Progenitor cell of endocrine pancreas (in vitro differentiated cells): Measurements from ENCODE around the gene KRTCAP3. TPM values are rescaled to one million over a fixed set of nuclear protein-coding genes. Genes with fewer than 3 reads are reported as not detected.
"Not testable (repeated sequence)": the region's sequence is repeated elsewhere in the genome, so short reads cannot be mapped to it uniquely, and the experiment has no call there.

Experiments
- DNase-seq: peaks from one replicate; pipeline ENCODE4 v3.0.0; 2021; ENCODE audit warnings: low spot score; ENCODE audit not compliant: unreplicated experiment
- H3K27ac Mint-ChIP-seq: 2 replicates; pipeline ENCODE4 v1.8.0; 2021; ENCODE audit warnings: mild to moderate bottlenecking, moderate library complexity, mixed read lengths
- H3K27me3 Mint-ChIP-seq: 2 replicates; pipeline ENCODE4 v1.8.0; 2021; ENCODE audit warnings: mixed read lengths
- H3K36me3 Mint-ChIP-seq: 2 replicates; pipeline ENCODE4 v1.8.0; 2022; ENCODE audit warnings: mixed read lengths; ENCODE audit not compliant: insufficient read depth
- H3K4me1 Mint-ChIP-seq: 2 replicates; pipeline ENCODE4 v1.8.0; 2021; ENCODE audit warnings: low read depth, mixed read lengths
- H3K4me3 Mint-ChIP-seq: 2 replicates; pipeline ENCODE4 v1.8.0; 2021; ENCODE audit warnings: low read depth, mild to moderate bottlenecking, moderate library complexity, mixed read lengths
- H3K9me3 Mint-ChIP-seq: 2 replicates; pipeline ENCODE4 v1.8.0; 2021; ENCODE audit warnings: low read depth, mixed read lengths
- CTCF ChIP-seq: fragments of 200-600 bp; sonication (generic); IDR thresholded peaks from one replicate; pipeline ENCODE4 v1.5.0; 2021; ENCODE audit warnings: antibody characterized with exemption, mild to moderate bottlenecking; ENCODE audit not compliant: unreplicated experiment
- total RNA-seq: library from RNA; stranded (reverse); gene quantifications from 2 replicates; pipeline ENCODE4 v1.2.1, GENCODE V29; 2021

The KRTCAP3 gene
- total RNA-seq, 1 donor from 2014 or later: 17.1 TPM

GRCh38 chr2:27416151-27416550 is 26.0 kb upstream of the KRTCAP3 start:
- no peak for TF ChIP-seq CTCF
- no peak overlapping the region for H3K4me3 Mint-ChIP-seq
- H3K9me3 Mint-ChIP-seq: no peaks in the 10 kb centered on the region
- peaks cover 7% of the 10 kb centered on the region for H3K27me3 Mint-ChIP-seq
- H3K36me3 Mint-ChIP-seq: no peaks in the 10 kb centered on the region
- H3K27ac Mint-ChIP-seq: no peak overlapping the region
- H3K4me1 Mint-ChIP-seq: no peaks in the 10 kb centered on the region
- DNase-seq: no peak

- Mint-ChIP-seq H3K4me1 (no peaks in the 10 kb centered on the region), H3K27ac (no peak overlapping the region), H3K4me3 (no peak overlapping the region), H3K9me3 (no peaks in the 10 kb centered on the region), H3K27me3 (no peaks in the 10 kb centered on the region), H3K36me3 (no peaks in the 10 kb centered on the region)
- no peak for TF ChIP-seq CTCF
- no peak for DNase-seq
Measured at GRCh38 chr2:27420996-27421395, 21.2 kb upstream of the KRTCAP3 start.

GRCh38 chr2:27421660-27422250 is 20.4 kb upstream of the KRTCAP3 start:
- no peak for TF ChIP-seq CTCF
- H3K36me3 Mint-ChIP-seq: no peaks in the 10 kb centered on the region
- no peaks in the 10 kb centered on the region for H3K27me3 Mint-ChIP-seq
- no peaks in the 10 kb centered on the region for H3K9me3 Mint-ChIP-seq
- no peak for DNase-seq
- H3K27ac Mint-ChIP-seq: no peak overlapping the region
- no peaks in the 10 kb centered on the region for H3K4me1 Mint-ChIP-seq
- no peak overlapping the region for H3K4me3 Mint-ChIP-seq

GRCh38 chr2:27422958-27423357 is 19.2 kb upstream of the KRTCAP3 start:
- H3K9me3 Mint-ChIP-seq: no peaks in the 10 kb centered on the region
- TF ChIP-seq CTCF: no peak
- no peaks in the 10 kb centered on the region for H3K27me3 Mint-ChIP-seq
- peaks cover 4% of the 10 kb centered on the region for H3K4me1 Mint-ChIP-seq
- H3K27ac Mint-ChIP-seq: no peak overlapping the region
- no peak for DNase-seq
- no peaks in the 10 kb centered on the region for H3K36me3 Mint-ChIP-seq
- no peak overlapping the region for H3K4me3 Mint-ChIP-seq

GRCh38 chr2:27425039-27425438 is 17.1 kb upstream of the KRTCAP3 start:
- H3K4me1 Mint-ChIP-seq: peaks cover 13% of the 10 kb centered on the region
- H3K4me3 Mint-ChIP-seq, H3K27ac Mint-ChIP-seq, H3K9me3 Mint-ChIP-seq, DNase-seq, H3K36me3 Mint-ChIP-seq, H3K27me3 Mint-ChIP-seq: not testable (repeated sequence)

GRCh38 chr2:27427863-27428212 is 14.3 kb upstream of the KRTCAP3 start:
- Mint-ChIP-seq H3K9me3 (no peaks in the 10 kb centered on the region), H3K27me3 (no peaks in the 10 kb centered on the region), H3K27ac (peak overlapping the region; percentile 99), H3K4me1 (peaks cover 22% of the 10 kb centered on the region), H3K36me3 (peaks cover 2% of the 10 kb centered on the region), H3K4me3 (peak overlapping the region; percentile 95)
- no peak for DNase-seq
- no peak for TF ChIP-seq CTCF
